Peyer's patch (tissue), 4 donors: Measurements from ENCODE around the gene PRPF19. TPM values are rescaled to one million over a fixed set of nuclear protein-coding genes. Genes with fewer than 3 reads are reported as not detected.

Experiments
- DNase-seq, 3 donors: peaks; one replicate each; pipeline ENCODE4 v3.0.0-alpha.2; 2017 to 2019
- H3K27ac ChIP-seq, 4 donors: fragments of 200-600 bp; sonication (generic); one replicate each; pipeline ENCODE4 v1.5.1; 2016 to 2019
- H3K27me3 ChIP-seq, 2 donors: fragments of 200-600 bp; sonication (generic); one replicate each; pipeline ENCODE4 v1.5.1; 2019
- H3K36me3 ChIP-seq, 3 donors: fragments of 200-600 bp; sonication (generic); one replicate each; pipeline ENCODE4 v1.5.1; 2016 to 2019
- H3K4me1 ChIP-seq, 4 donors: fragments of 200-600 bp; sonication (generic); one replicate each; pipeline ENCODE4 v1.5.1; 2016 to 2019
- H3K4me3 ChIP-seq, 4 donors: fragments of 200-600 bp; sonication (generic); 1 replicate in 3 of 4; 2 replicates in 1 of 4; pipeline ENCODE4 v1.5.1; 2016 to 2019; ENCODE audit warnings: mild to moderate bottlenecking in 1 of 4
- H3K9me3 ChIP-seq, 4 donors: fragments of 200-600 bp; sonication (generic); one replicate each; pipeline ENCODE4 v1.5.1; 2016 to 2019; ENCODE audit warnings: mild to moderate bottlenecking in 1 of 4
- CTCF ChIP-seq, 6 experiments: fragments of 450-650 bp in 4 of 6; fragments of 200-600 bp in 2 of 6; sonication (generic) in 1 of 6; IDR thresholded peaks; one replicate each; pipeline ENCODE4 v1.5.1; 2017 to 2019; ENCODE audit warnings: antibody characterized with exemption in 6 of 6, mild to moderate bottlenecking in 3 of 6, moderate library complexity in 1 of 6
- POLR2A ChIP-seq, 2 donors: fragments of 450-650 bp; IDR thresholded peaks; one replicate each; pipeline ENCODE4 v1.5.1; 2017; ENCODE audit warnings: antibody characterized with exemption in 2 of 2, mild to moderate bottlenecking in 2 of 2, moderate library complexity in 2 of 2
- total RNA-seq, 4 donors: library from RNA; depleted of rRNA; stranded (reverse); fragments of >200 nt; gene quantifications; one replicate each; pipeline ENCODE4 v1.1.0, GENCODE V29; 2016

The PRPF19 gene
- total RNA-seq, 4 donors from 2014 or later, result 36.1 to 53.4 (median 46.5) TPM

GRCh38 chr11:60937811-60938210 lies 31.4 kb upstream of the PRPF19 start:
- H3K4me3 ChIP-seq, result no peak overlapping the region
- H3K9me3 ChIP-seq, result no peaks in the 10 kb centered on the region
- H3K4me1 ChIP-seq, result peaks cover 0 to 4% (median 2%) of the 10 kb centered on the region in 4 donors
- H3K36me3 ChIP-seq, result peaks cover 0 to 10% (median 0%) of the 10 kb centered on the region in 3 donors
- no peak overlapping the region for H3K27ac ChIP-seq
- TF ChIP-seq CTCF (IDR thresholded peaks at IDR 0.05) (no peak), POLR2A (IDR thresholded peaks at IDR 0.05) (no peak)
- peak in 1 of 3 donors; percentile 38 for DNase-seq
- no peaks in the 10 kb centered on the region for H3K27me3 ChIP-seq

- TF ChIP-seq POLR2A (IDR thresholded peaks at IDR 0.05) (no peak), CTCF (IDR thresholded peaks at IDR 0.05) (no peak)
- H3K9me3 ChIP-seq, result no peaks in the 10 kb centered on the region
- H3K4me1 ChIP-seq, result peaks cover 0 to 3% (median under 1%) of the 10 kb centered on the region in 4 donors
- H3K27me3 ChIP-seq, result no peaks in the 10 kb centered on the region
- no peak overlapping the region for H3K4me3 ChIP-seq
- H3K27ac ChIP-seq, result no peak overlapping the region
- peak in 1 of 3 donors; percentile 37 for DNase-seq
- peaks cover 0 to 6% (median 0%) of the 10 kb centered on the region in 3 donors for H3K36me3 ChIP-seq
Observed at GRCh38 chr11:60937144-60937527, 30.8 kb upstream of the PRPF19 start.

- no peak overlapping the region for H3K4me3 ChIP-seq
- H3K9me3 ChIP-seq, result no peaks in the 10 kb centered on the region
- peak overlapping the region in 1 of 4 donors; percentile 18 for H3K27ac ChIP-seq
- peaks cover 0 to 5% (median under 1%) of the 10 kb centered on the region in 4 donors for H3K4me1 ChIP-seq
- no peaks in the 10 kb centered on the region for H3K27me3 ChIP-seq
- DNase-seq, result peak in 1 of 3 donors; percentile 39
- H3K36me3 ChIP-seq, result peaks cover 0 to under 1% (median 0%) of the 10 kb centered on the region in 3 donors
- no peak for TF ChIP-seq CTCF (IDR thresholded peaks at IDR 0.05)
- TF ChIP-seq POLR2A (IDR thresholded peaks at IDR 0.05), result no peak
Observed at GRCh38 chr11:60936467-60937143, 30.2 kb upstream of the PRPF19 start.

GRCh38 chr11:60935676-60936442 lies 29.5 kb upstream of the PRPF19 start:
- no peaks in the 10 kb centered on the region for H3K27me3 ChIP-seq
- DNase-seq, result peak in 1 of 3 donors; percentile 42
- no peak overlapping the region for H3K4me3 ChIP-seq
- peaks cover 0 to 10% (median 3%) of the 10 kb centered on the region in 4 donors for H3K4me1 ChIP-seq
- no peaks in the 10 kb centered on the region for H3K9me3 ChIP-seq
- H3K27ac ChIP-seq, result peak overlapping the region in 1 of 4 donors; percentile 18
- H3K36me3 ChIP-seq, result no peaks in the 10 kb centered on the region
- TF ChIP-seq CTCF (IDR thresholded peaks at IDR 0.05) (no peak), POLR2A (IDR thresholded peaks at IDR 0.05) (no peak)

- no peak for DNase-seq
- no peaks in the 10 kb centered on the region for H3K27me3 ChIP-seq
- H3K4me3 ChIP-seq, result no peak overlapping the region
- H3K27ac ChIP-seq, result no peak overlapping the region
- H3K36me3 ChIP-seq, result no peaks in the 10 kb centered on the region
- H3K9me3 ChIP-seq, result no peaks in the 10 kb centered on the region
- TF ChIP-seq POLR2A (IDR thresholded peaks at IDR 0.05), result no peak
- TF ChIP-seq CTCF (IDR thresholded peaks at IDR 0.05), result no peak
- peaks cover 0 to 10% (median 3%) of the 10 kb centered on the region in 4 donors for H3K4me1 ChIP-seq
Observed at GRCh38 chr11:60934790-60935605, 28.6 kb upstream of the PRPF19 start.
